Measurements from ENCODE around the gene CDC37L1. TPM values are rescaled to one million over a fixed set of nuclear protein-coding genes. Genes with fewer than 3 reads are reported as not detected.
"Not testable (repeated sequence)": the region's sequence is repeated elsewhere in the genome, so short reads cannot be mapped to it uniquely, and the experiment has no call there.

Gene CDC37L1
- total RNA-seq, 1 donor from 2014 or later: 15.9 TPM

- Histone ChIP-seq H3K27me3 (ENCODE audit: control insufficient read depth, insufficient read depth, low read length) (no peaks in the 10 kb centered on the region), H3K4me3 (ENCODE audit: low read depth, low read length) (no peak overlapping the region), H3K36me3 (ENCODE audit: control insufficient read depth, insufficient read depth, low read length) (no peaks in the 10 kb centered on the region)
- TF ChIP-seq CTCF (IDR thresholded peaks at IDR 0.05; ENCODE audit: insufficient read depth, low read length, poor library complexity, severe bottlenecking): peak; percentile 51
- no peak for DNase-seq (ENCODE audit: low read depth)
Observed at GRCh38 chr9:4750023-4750673, 70.8 kb downstream of the CDC37L1 start.

GRCh38 chr9:4754530-4754929 lies 75.2 kb downstream of the CDC37L1 start:
- DNase-seq (ENCODE audit: low read depth); H3K4me3 ChIP-seq (ENCODE audit: low read depth, low read length); H3K27me3 ChIP-seq (ENCODE audit: control insufficient read depth, insufficient read depth, low read length); H3K36me3 ChIP-seq (ENCODE audit: control insufficient read depth, insufficient read depth, low read length): not testable (repeated sequence)

GRCh38 chr9:4755026-4755609 lies 75.7 kb downstream of the CDC37L1 start:
- Histone ChIP-seq H3K4me3 (ENCODE audit: low read depth, low read length) (no peak overlapping the region), H3K36me3 (ENCODE audit: control insufficient read depth, insufficient read depth, low read length) (no peaks in the 10 kb centered on the region), H3K27me3 (ENCODE audit: control insufficient read depth, insufficient read depth, low read length) (no peaks in the 10 kb centered on the region)
- no peak for TF ChIP-seq CTCF (IDR thresholded peaks at IDR 0.05; ENCODE audit: insufficient read depth, low read length, poor library complexity, severe bottlenecking)
- DNase-seq (ENCODE audit: low read depth): no peak

- no peaks in the 10 kb centered on the region for H3K36me3 ChIP-seq (ENCODE audit: control insufficient read depth, insufficient read depth, low read length)
- TF ChIP-seq CTCF (IDR thresholded peaks at IDR 0.05; ENCODE audit: insufficient read depth, low read length, poor library complexity, severe bottlenecking): no peak
- no peak overlapping the region for H3K4me3 ChIP-seq (ENCODE audit: low read depth, low read length)
- no peak for DNase-seq (ENCODE audit: low read depth)
- no peaks in the 10 kb centered on the region for H3K27me3 ChIP-seq (ENCODE audit: control insufficient read depth, insufficient read depth, low read length)
Observed at GRCh38 chr9:4756420-4756819, 77.1 kb downstream of the CDC37L1 start.

Other genes starting within 250 kb of the CDC37L1 start
- 4.7 and 6.1 TPM in 2 replicates for gene SLC1A1, start 189.1 kb upstream of the CDC37L1 start, total RNA-seq
- 8.6 and 10.0 TPM in 2 replicates for gene PLPP6, start 17.3 kb upstream of the CDC37L1 start, total RNA-seq
- 1.3 and 2.5 TPM in 2 replicates for gene SPATA6L, start 13.1 kb upstream of the CDC37L1 start, total RNA-seq
- gene AK3, start 61.6 kb downstream of the CDC37L1 start, total RNA-seq: 64.4 and 65.5 TPM in 2 replicates
- gene RCL1, start 113.4 kb downstream of the CDC37L1 start, total RNA-seq: 23.6 and 24.4 TPM in 2 replicates